ENCODE data around the gene ACAP2. TPM values are rescaled to one million over a fixed set of nuclear protein-coding genes. Genes with fewer than 3 reads are reported as not detected.
"Not testable (repeated sequence)": the region's sequence is repeated elsewhere in the genome, so short reads cannot be mapped to it uniquely, and the experiment has no call there.

The ACAP2 gene
- total and polyA plus RNA-seq, 12 donors = 4.3 to 26.7 (median 15.0) TPM

GRCh38 chr3:195356151-195357086 lies 86.4 kb downstream of the ACAP2 start:
- Histone ChIP-seq H3K36me3 (peaks cover 0 to 15% (median 0%) of the 10 kb centered on the region in 9 donors), H3K9me3 (no peaks in the 10 kb centered on the region), H3K4me3 (peak overlapping the region in 3 of 10 donors; percentile 5 to 16 (median 12)), H3K27me3 (no peaks in the 10 kb centered on the region), H3K4me1 (peaks cover 0 to 25% (median 15%) of the 10 kb centered on the region in 9 donors), H3K27ac (peak overlapping the region in 3 of 10 donors; percentile 10 to 24 (median 23))
- ATAC-seq (peak; percentile 67 to 91 (median 84)), DNase-seq (peak; percentile 41 to 44)
- intact Hi-C loops (cut with DNase I) = loop anchor here in 2 of 10 donors (5.0 to 10.0 kb wide), 2 partner anchors 86 to 88 kb away; partner anchors contain the start of gene ACAP2 (in 2 of the 2)
- WGBS, 2 donors = 65 to 67% methylated on average over 16 of the region's 16 CpGs
- TF ChIP-seq CTCF (IDR thresholded peaks at IDR 0.05) = no peak

- H3K27me3 ChIP-seq, H3K27ac ChIP-seq, ATAC-seq, H3K4me3 ChIP-seq, H3K9me3 ChIP-seq, DNase-seq: not testable (repeated sequence)
- H3K36me3 ChIP-seq = peaks cover 0 to 16% (median 0%) of the 10 kb centered on the region in 9 donors
- intact Hi-C loops (cut with DNase I) = loop anchor here in 1 of 10 donors (10.0 kb wide), 1 partner anchor 91 kb away; the partner anchor contains the start of gene ACAP2
- H3K4me1 ChIP-seq = peaks cover 0 to 25% (median 15%) of the 10 kb centered on the region in 9 donors
- WGBS, 2 donors = 49 to 78% methylated on average over 2 of the region's 2 CpGs
These were observed 88.8 kb downstream of the ACAP2 start for GRCh38 chr3:195354009-195354408.

- Histone ChIP-seq H3K9me3 (no peaks in the 10 kb centered on the region), H3K27me3 (no peaks in the 10 kb centered on the region), H3K4me3 (no peak overlapping the region), H3K27ac (no peak overlapping the region), H3K36me3 (peaks cover 0 to 22% (median 0%) of the 10 kb centered on the region in 9 donors), H3K4me1 (peaks cover 0 to 25% (median 15%) of the 10 kb centered on the region in 9 donors)
- WGBS, 2 donors = 94 to 99% methylated on average over 4 of the region's 4 CpGs
- DNase-seq (no peak), ATAC-seq (peak in 1 of 8 donors; percentile 33)
- intact Hi-C loops (cut with DNase I) = loop anchor here in 1 of 10 donors (10.0 kb wide), 1 partner anchor 92 kb away; the partner anchor contains the start of gene ACAP2
- no peak for TF ChIP-seq CTCF (IDR thresholded peaks at IDR 0.05)
These were observed 89.8 kb downstream of the ACAP2 start for GRCh38 chr3:195352895-195353488.

- DNase-seq = no peak
- TF ChIP-seq CTCF (IDR thresholded peaks at IDR 0.05) = no peak
- Histone ChIP-seq H3K9me3 (no peaks in the 10 kb centered on the region), H3K36me3 (peaks cover 0 to 30% (median 5%) of the 10 kb centered on the region in 9 donors), H3K27ac (no peak overlapping the region), H3K27me3 (no peaks in the 10 kb centered on the region), H3K4me1 (peaks cover 0 to 9% (median 0%) of the 10 kb centered on the region in 9 donors), H3K4me3 (no peak overlapping the region)
- intact Hi-C loops (cut with DNase I) = no loop called here
- ATAC-seq = no peak
- 70 to 76% methylated on average over 5 of the region's 5 CpGs for WGBS, 2 donors
These were observed 94.2 kb downstream of the ACAP2 start for GRCh38 chr3:195348426-195349115.

All from heart right ventricle (tissue), 16 donors.